Measurements from ENCODE around the gene CLDN25. TPM values are rescaled to one million over a fixed set of nuclear protein-coding genes. Genes with fewer than 3 reads are reported as not detected.
"Not testable (repeated sequence)": the region's sequence is repeated elsewhere in the genome, so short reads cannot be mapped to it uniquely, and the experiment has no call there.

The CLDN25 gene
- total RNA-seq, 1 experiment from 2014 or later, result not detected

GRCh38 chr11:113763040-113763439, 16.6 kb upstream of the CLDN25 start:
- H3K9ac ChIP-seq (ENCODE audit: low read length); H3K27me3 ChIP-seq (ENCODE audit: insufficient read depth, low read length); H3K27ac ChIP-seq (ENCODE audit: low read depth, low read length); ATAC-seq; intact Hi-C loops (cut with micrococcal nuclease); H4K20me1 ChIP-seq (ENCODE audit: insufficient read depth); H3K4me1 ChIP-seq (ENCODE audit: control insufficient read depth in 1 of 2, insufficient read depth in 2 of 2, low read length in 2 of 2); DNase-seq (ENCODE audit: low read depth, low spot score); H3K9me3 ChIP-seq (ENCODE audit: control insufficient read depth in 1 of 2, insufficient read depth in 1 of 2, low read depth in 1 of 2, low read length in 2 of 2); H3K4me2 ChIP-seq (ENCODE audit: low read length); BruUV-seq (replicated peaks); H3K4me3 ChIP-seq (replicated peaks in 1 of 2; ENCODE audit: low read depth in 1 of 2, low read length in 2 of 2); H2AFZ ChIP-seq (ENCODE audit: low read depth, low read length, poor library complexity, severe bottlenecking); RAD21 ChIA-PET (ENCODE audit: low non-redundant PET in 1 of 2, low total read pairs in 2 of 2, uncharacterized antibody in 2 of 2, unreplicated experiment in 2 of 2); H3K9me2 ChIP-seq (ENCODE audit: insufficient read depth); POLR2A ChIA-PET: not testable (repeated sequence)
- CTCF ChIA-PET, result interaction anchor here (1.1 to 1.6 kb wide), 2 partner anchors 10 kb away, joined by 3 to 5 read pairs; partner anchors contain the start of gene ZW10
- H3K79me2 ChIP-seq (ENCODE audit: insufficient read depth, low read length), result peaks cover 29% of the 10 kb centered on the region
- peaks cover 3 to 25% of the 10 kb centered on the region in 2 experiments for H3K36me3 ChIP-seq (ENCODE audit: control insufficient read depth in 1 of 2, insufficient read depth in 2 of 2, low read length in 2 of 2)

- H3K9me3 ChIP-seq (ENCODE audit: control insufficient read depth in 1 of 2, insufficient read depth in 1 of 2, low read depth in 1 of 2, low read length in 2 of 2), result no peaks in the 10 kb centered on the region
- no peaks in the 10 kb centered on the region for H4K20me1 ChIP-seq (ENCODE audit: insufficient read depth)
- no peak overlapping the region for H3K27ac ChIP-seq (ENCODE audit: low read depth, low read length)
- H3K9me2 ChIP-seq (ENCODE audit: insufficient read depth), result no peaks in the 10 kb centered on the region
- H3K79me2 ChIP-seq (ENCODE audit: insufficient read depth, low read length), result peaks cover 42% of the 10 kb centered on the region
- ATAC-seq (no peak), DNase-seq (ENCODE audit: low read depth, low spot score) (no peak)
- H3K9ac ChIP-seq (ENCODE audit: low read length), result no peak overlapping the region
- CTCF ChIA-PET, result interaction anchor here (1.6 kb wide), 1 partner anchor 9 kb away, joined by 5 read pairs; the partner anchor contains the start of gene ZW10
- H3K36me3 ChIP-seq (ENCODE audit: control insufficient read depth in 1 of 2, insufficient read depth in 2 of 2, low read length in 2 of 2), result peaks cover 5 to 14% of the 10 kb centered on the region in 2 experiments; a peak in 2 of 4 replicates
- POLR2A ChIA-PET, result no interaction called here
- H3K4me1 ChIP-seq (ENCODE audit: control insufficient read depth in 1 of 2, insufficient read depth in 2 of 2, low read length in 2 of 2), result no peaks in the 10 kb centered on the region
- H3K4me3 ChIP-seq (replicated peaks in 1 of 2; ENCODE audit: low read depth in 1 of 2, low read length in 2 of 2), result no peak overlapping the region
- intact Hi-C loops (cut with micrococcal nuclease), result no loop called here
- RAD21 ChIA-PET (ENCODE audit: low non-redundant PET in 1 of 2, low total read pairs in 2 of 2, uncharacterized antibody in 2 of 2, unreplicated experiment in 2 of 2), result no interaction called here
- no TSS peak for BruUV-seq (replicated peaks)
- no peak overlapping the region for H2AFZ ChIP-seq (ENCODE audit: low read depth, low read length, poor library complexity, severe bottlenecking)
- no peak overlapping the region for H3K4me2 ChIP-seq (ENCODE audit: low read length)
- H3K27me3 ChIP-seq (ENCODE audit: insufficient read depth, low read length), result no peaks in the 10 kb centered on the region
- TF ChIP-seq ZFX (IDR thresholded peaks at IDR 0.05) (no peak), ZNF274 (IDR thresholded peaks at IDR 0.05; ENCODE audit: low read depth, low read length) (no peak), ELF1 (IDR thresholded peaks at IDR 0.05; ENCODE audit: borderline replicate concordance, low read depth) (no peak), SP1 (IDR thresholded peaks at IDR 0.05; ENCODE audit: low read depth) (no peak), REST (IDR thresholded peaks at IDR 0.05; ENCODE audit: low read depth) (no peak), EZH2 (IDR thresholded peaks at IDR 0.05) (no peak), YY1 (IDR thresholded peaks at IDR 0.05; ENCODE audit: extremely low read depth, insufficient replicate concordance, low read depth, low read length) (no peak), SIN3A (IDR thresholded peaks at IDR 0.05; ENCODE audit: low read depth) (no peak), ZBTB33 (IDR thresholded peaks at IDR 0.05; ENCODE audit: extremely low read depth, insufficient replicate concordance, low read length) (no peak), POLR2A (IDR thresholded peaks at IDR 0.05; ENCODE audit: borderline replicate concordance, extremely low read depth, insufficient read depth, insufficient read length) (no peak), POLR2AphosphoS5 (IDR thresholded peaks at IDR 0.05; ENCODE audit: low read depth, low read length) (no peak)
Measured at GRCh38 chr11:113764527-113765219, 14.9 kb upstream of the CLDN25 start.
